Ishikawa (cell line): Measurements from ENCODE around the gene NPTXR.

Experiments
- EP300 ChIP-seq: IDR thresholded peaks from 2 replicates; pipeline ENCODE4 v1.6.1; 2012; ENCODE audit warnings: borderline replicate concordance
- FOXM1 ChIP-seq: IDR thresholded peaks from 2 replicates; pipeline ENCODE4 v1.6.1; 2012; ENCODE audit warnings: low read depth, borderline replicate concordance
- REST ChIP-seq: IDR thresholded peaks from 2 replicates; pipeline ENCODE4 v1.6.1; 2012; ENCODE audit warnings: low read depth, mild to moderate bottlenecking
- TF ChIP-seq, protein P1 (sequence below): IDR thresholded peaks from 2 replicates; pipeline ENCODE4 v1.6.1; 2012

- TF ChIP-seq REST (no peak), FOXM1 (no peak), EP300 (no peak)
- TF ChIP-seq, protein P1, sequence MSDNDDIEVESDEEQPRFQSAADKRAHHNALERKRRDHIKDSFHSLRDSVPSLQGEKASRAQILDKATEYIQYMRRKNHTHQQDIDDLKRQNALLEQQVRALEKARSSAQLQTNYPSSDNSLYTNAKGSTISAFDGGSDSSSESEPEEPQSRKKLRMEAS: no peak
Observed at GRCh38 chr22:38881464-38881871, 37.6 kb upstream of the NPTXR start.
